B cell (primary cell): ENCODE measurements around the gene ARGFX. TPM values are rescaled to one million over a fixed set of nuclear protein-coding genes. Genes with fewer than 3 reads are reported as not detected.

Experiments
- ATAC-seq: fragments of 200-7000 bp; cut with Tn5 transposase; one replicate; pipeline ENCODE4 v1.10.0; 2021; ENCODE audit warnings: low read depth, mild to moderate bottlenecking, moderate number of reproducible peaks, moderate library complexity
- CTCF ChIA-PET: fragments of 350-600 bp; sonication (Branson Sonifier 250); formaldehyde crosslinking; loops from one replicate; lab custom pipeline; 2021; ENCODE audit warnings: antibody characterized with exemption, inconsistent platforms; lab: Charles Lee
- POLR2A ChIA-PET: fragments of 350-600 bp; sonication (Branson Sonifier 250); formaldehyde crosslinking; loops from one replicate; lab custom pipeline; 2021; ENCODE audit warnings: antibody characterized with exemption; lab: Charles Lee
- DNase-seq: peaks from one replicate; pipeline ENCODE4 v3.0.0; 2013
- H2AFZ ChIP-seq: 2 replicates; pipeline ENCODE4 v1.6.1; 2012; ENCODE audit warnings: mild to moderate bottlenecking, low read depth, low read length; ENCODE audit not compliant: insufficient read depth, poor library complexity, severe bottlenecking
- H3K27ac ChIP-seq, 2 donors: 1 replicate in 1 of 2; 2 replicates in 1 of 2; pipeline ENCODE4 v1.5.1; 2012 to 2013; ENCODE audit warnings: low read length in 2 of 2, mild to moderate bottlenecking in 2 of 2, moderate library complexity in 1 of 2
- H3K27me3 ChIP-seq, 4 experiments: fragments of 200-600 bp in 1 of 4; sonication (generic) in 1 of 4; replicated peaks in 1 of 4; 1 replicate in 2 of 4; 2 replicates in 2 of 4; pipeline versions ENCODE4 v1.6.1 to v1.7.0; 2013 to 2016; ENCODE audit warnings: low read length in 3 of 4, mild to moderate bottlenecking in 2 of 4, mixed read lengths in 1 of 4, moderate library complexity in 1 of 4; ENCODE audit not compliant: insufficient read depth in 4 of 4, control insufficient read depth in 3 of 4; ENCODE audit errors: control extremely low read depth in 1 of 4
- H3K36me3 ChIP-seq, 2 experiments: replicated peaks in 1 of 2; 1 replicate in 1 of 2; 2 replicates in 1 of 2; pipeline versions ENCODE4 v1.6.1 to v1.7.1; 2013; ENCODE audit warnings: low read length in 1 of 2; ENCODE audit not compliant: insufficient read depth in 2 of 2, control insufficient read depth in 1 of 2; ENCODE audit errors: control extremely low read depth in 1 of 2, extremely low read depth in 1 of 2
- H3K4me1 ChIP-seq, 2 donors: fragments of 200-600 bp in 1 of 2; sonication (generic) in 1 of 2; 1 replicate in 1 of 2; 2 replicates in 1 of 2; pipeline versions ENCODE4 v1.5.1 to v1.6.1; 2013 to 2017; ENCODE audit warnings: low read length in 2 of 2; ENCODE audit not compliant: control insufficient read depth in 2 of 2, insufficient read depth in 2 of 2
- H3K4me2 ChIP-seq: replicated peaks from 2 replicates; pipeline ENCODE3; 2012; ENCODE audit warnings: mild to moderate bottlenecking, low read depth, low read length; ENCODE audit not compliant: poor library complexity, severe bottlenecking
- H3K4me3 ChIP-seq, 5 experiments: fragments of 200-600 bp in 1 of 5; sonication (generic) in 1 of 5; 1 replicate in 3 of 5; 2 replicates in 2 of 5; pipeline versions ENCODE4 v1.5.1 to v1.7.0; 2011 to 2016; ENCODE audit warnings: low read length in 4 of 5, mild to moderate bottlenecking in 4 of 5, low read depth in 2 of 5, control low read depth in 1 of 5, moderate library complexity in 1 of 5; ENCODE audit not compliant: insufficient read depth in 1 of 5; ENCODE audit errors: control extremely low read depth in 1 of 5, extremely low read depth in 1 of 5
- H3K79me2 ChIP-seq: fragments of 200-600 bp; sonication (generic); one replicate; pipeline ENCODE4 v1.6.0; 2016; ENCODE audit warnings: low read length; ENCODE audit not compliant: control insufficient read depth, insufficient read depth
- H3K9ac ChIP-seq: fragments of 200-600 bp; sonication (generic); 2 replicates; pipeline ENCODE4 v1.6.1; 2017; ENCODE audit warnings: mild to moderate bottlenecking, low read length, moderate library complexity
- H3K9me3 ChIP-seq, 3 donors: one replicate each; pipeline versions ENCODE4 v1.6.1 to v1.7.1; 2013; ENCODE audit warnings: low read length in 2 of 3; ENCODE audit not compliant: control insufficient read depth in 2 of 3, insufficient read depth in 1 of 3; ENCODE audit errors: control extremely low read depth in 1 of 3
- H4K20me1 ChIP-seq: 2 replicates; pipeline ENCODE4 v1.6.0; 2012; ENCODE audit warnings: mild to moderate bottlenecking, low read length; ENCODE audit not compliant: insufficient read depth, control insufficient read depth, poor library complexity, severe bottlenecking
- H3K27ac Mint-ChIP-seq: one replicate; pipeline ENCODE4 v1.8.0; 2021; ENCODE audit warnings: mixed read lengths
- H3K27me3 Mint-ChIP-seq: one replicate; pipeline ENCODE4 v1.8.0; 2021; ENCODE audit warnings: mixed read lengths
- H3K4me1 Mint-ChIP-seq: one replicate; pipeline ENCODE4 v1.8.0; 2021; ENCODE audit warnings: mixed read lengths
- H3K4me3 Mint-ChIP-seq: one replicate; pipeline ENCODE4 v1.8.0; 2021; ENCODE audit warnings: mixed read lengths
- H3K9me3 Mint-ChIP-seq: one replicate; pipeline ENCODE4 v1.8.0; 2022; ENCODE audit warnings: mixed read lengths; ENCODE audit not compliant: insufficient read depth
- WGBS: methylation state at CpG from one replicate; pipeline ENCODE4 v1.1.5; 2013; ENCODE audit warnings: missing lambda C conversion rate; ENCODE audit not compliant: insufficient coverage; 5-methylcytosine and 5-hydroxymethylcytosine counted together
- intact Hi-C: fragments of 100-400 bp; cut with micrococcal nuclease; formaldehyde crosslinking; loops from one replicate; pipeline ENCODE4 v1.10.0; 2022
- polyA plus RNA-seq: library from polyadenylated mRNA; depleted of rRNA; stranded (reverse); fragments of >200 nt; gene quantifications from 2 replicates; pipeline ENCODE4 v1.2.3, GENCODE V29; 2012
- total RNA-seq, 2 donors: library from RNA; stranded (reverse); fragments of 120-200 nt in 1 of 2; gene quantifications; 1 replicate in 1 of 2; 2 replicates in 1 of 2; pipeline versions ENCODE4 v1.2.3 to v1.2.4, GENCODE V29; 2013 to 2022
- TF ChIP-seq, protein P1 (sequence below): fragments of 200-600 bp; IDR thresholded peaks from one replicate; pipeline ENCODE4 v1.8.0; 2022; ENCODE audit warnings: antibody characterized with exemption, mild to moderate bottlenecking

The ARGFX gene
- total and polyA plus RNA-seq, 2 donors (not counting 1 experiment from before 2014, with no cell fraction given) = not detected

DNA sequence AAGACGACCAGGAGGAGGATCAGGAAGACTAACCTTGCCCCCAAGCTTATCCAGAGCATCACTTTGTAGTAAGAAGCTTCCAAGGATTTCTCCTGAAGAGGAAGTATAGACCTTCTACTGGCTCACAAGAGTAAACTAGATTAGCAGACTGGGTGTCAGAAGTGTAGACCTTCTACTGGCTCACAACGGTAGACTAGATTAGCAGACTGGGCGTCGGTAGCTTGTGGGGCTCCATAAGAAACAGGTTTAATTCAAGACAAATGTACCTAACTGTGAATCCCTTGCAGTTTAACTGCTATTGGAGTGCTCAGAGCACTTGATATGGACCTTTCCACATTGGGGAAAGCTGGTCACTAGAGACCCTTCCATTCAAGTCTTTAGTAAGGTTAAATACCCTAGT lies 38.4 kb downstream of the ARGFX start:
- ATAC-seq (no peak), DNase-seq (no peak)
- 95% methylated on average over 3 of the region's 4 CpGs for WGBS
- H3K9me3 ChIP-seq = no peaks in the 10 kb centered on the region
- TF ChIP-seq, protein P1, sequence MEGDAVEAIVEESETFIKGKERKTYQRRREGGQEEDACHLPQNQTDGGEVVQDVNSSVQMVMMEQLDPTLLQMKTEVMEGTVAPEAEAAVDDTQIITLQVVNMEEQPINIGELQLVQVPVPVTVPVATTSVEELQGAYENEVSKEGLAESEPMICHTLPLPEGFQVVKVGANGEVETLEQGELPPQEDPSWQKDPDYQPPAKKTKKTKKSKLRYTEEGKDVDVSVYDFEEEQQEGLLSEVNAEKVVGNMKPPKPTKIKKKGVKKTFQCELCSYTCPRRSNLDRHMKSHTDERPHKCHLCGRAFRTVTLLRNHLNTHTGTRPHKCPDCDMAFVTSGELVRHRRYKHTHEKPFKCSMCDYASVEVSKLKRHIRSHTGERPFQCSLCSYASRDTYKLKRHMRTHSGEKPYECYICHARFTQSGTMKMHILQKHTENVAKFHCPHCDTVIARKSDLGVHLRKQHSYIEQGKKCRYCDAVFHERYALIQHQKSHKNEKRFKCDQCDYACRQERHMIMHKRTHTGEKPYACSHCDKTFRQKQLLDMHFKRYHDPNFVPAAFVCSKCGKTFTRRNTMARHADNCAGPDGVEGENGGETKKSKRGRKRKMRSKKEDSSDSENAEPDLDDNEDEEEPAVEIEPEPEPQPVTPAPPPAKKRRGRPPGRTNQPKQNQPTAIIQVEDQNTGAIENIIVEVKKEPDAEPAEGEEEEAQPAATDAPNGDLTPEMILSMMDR = no peak
- H3K4me3 ChIP-seq = no peak overlapping the region
- no peak overlapping the region for H3K27ac ChIP-seq
- Mint-ChIP-seq H3K9me3 (no peaks in the 10 kb centered on the region), H3K4me3 (no peak overlapping the region), H3K4me1 (no peaks in the 10 kb centered on the region), H3K27me3 (no peaks in the 10 kb centered on the region), H3K27ac (no peak overlapping the region)
- no peaks in the 10 kb centered on the region for H3K36me3 ChIP-seq
- H3K79me2 ChIP-seq = no peaks in the 10 kb centered on the region
- H3K4me2 ChIP-seq = no peak overlapping the region
- H3K27me3 ChIP-seq = peaks cover 0 to 3% (median 0%) of the 10 kb centered on the region in 4 experiments
- H3K4me1 ChIP-seq = no peaks in the 10 kb centered on the region
- no peak overlapping the region for H2AFZ ChIP-seq
- H4K20me1 ChIP-seq = no peaks in the 10 kb centered on the region
- CTCF ChIA-PET = interaction anchor here (0.6 kb wide), 1 partner anchor 1213 kb away, joined by 4 read pairs; no protein-coding TSS in a partner anchor
- intact Hi-C loops = no loop called here
- POLR2A ChIA-PET = no interaction called here
- H3K9ac ChIP-seq = no peak overlapping the region

Other genes with a start within 250 kb of the ARGFX start
- gene POLQ, start 22.0 kb upstream of the ARGFX start, total RNA-seq = 0.79 and 0.97 TPM in 2 replicates
- gene POLQ, start 22.0 kb upstream of the ARGFX start, polyA plus RNA-seq = 0.25 and 0.66 TPM in 2 replicates
- not detected in 2 replicates for gene FBXO40, start 25.4 kb downstream of the ARGFX start, total RNA-seq
- gene FBXO40, start 25.4 kb downstream of the ARGFX start, polyA plus RNA-seq = not detected in 2 replicates
- gene HCLS1, start 93.0 kb downstream of the ARGFX start, total RNA-seq = 317 and 331 TPM in 2 replicates
- gene HCLS1, start 93.0 kb downstream of the ARGFX start, polyA plus RNA-seq = 161 and 228 TPM in 2 replicates
- gene GOLGB1, start 181.8 kb downstream of the ARGFX start, total RNA-seq = 58.7 and 64.3 TPM in 2 replicates
- gene GOLGB1, start 181.8 kb downstream of the ARGFX start, polyA plus RNA-seq = 6.2 and 8.1 TPM in 2 replicates